GM18505 (cell line): ENCODE results near the gene PSMB11.

Experiments used
- ATAC-seq: cut with Tn5 transposase; IDR thresholded peaks from one replicate; pipeline ENCODE4 v1.9.1; 2021; ENCODE audit not compliant: unreplicated experiment
- POLR2A ChIP-seq: IDR thresholded peaks from 4 replicates; pipeline ENCODE4 v1.6.1; 2011; ENCODE audit warnings: borderline replicate concordance; ENCODE audit not compliant: insufficient read depth, insufficient read length; ENCODE audit errors: extremely low read depth

Gene PSMB11

GRCh38 chr14:23043145-23043544 lies 1.1 kb downstream of the PSMB11 start:
- TF ChIP-seq POLR2A, result no peak

GRCh38 chr14:23043754-23044153 lies 1.7 kb downstream of the PSMB11 start:
- no peak for ATAC-seq
- no peak for TF ChIP-seq POLR2A

More at GRCh38 chr14:23043145-23043544, 1.1 kb downstream of the PSMB11 start:
- no peak for ATAC-seq

GRCh38 chr14:23044840-23045239 lies 2.8 kb downstream of the PSMB11 start:
- ATAC-seq, result no peak
- TF ChIP-seq POLR2A, result no peak

GRCh38 chr14:23045419-23046357 lies 3.7 kb downstream of the PSMB11 start:
- ATAC-seq, result no peak
- no peak for TF ChIP-seq POLR2A

- TF ChIP-seq POLR2A, result no peak
- no peak for ATAC-seq
Observed at GRCh38 chr14:23047034-23047634, 5.1 kb downstream of the PSMB11 start.

- ATAC-seq, result no peak
- TF ChIP-seq POLR2A, result no peak
Observed at GRCh38 chr14:23047751-23048693, 6.0 kb downstream of the PSMB11 start.

- no peak for ATAC-seq
- TF ChIP-seq POLR2A, result no peak
Observed at GRCh38 chr14:23049011-23049410, 7.0 kb downstream of the PSMB11 start.

GRCh38 chr14:23051141-23052057 lies 9.4 kb downstream of the PSMB11 start:
- no peak for ATAC-seq
- TF ChIP-seq POLR2A, result no peak

- no peak for TF ChIP-seq POLR2A
- ATAC-seq, result no peak
Observed at GRCh38 chr14:23052182-23052623, 10.2 kb downstream of the PSMB11 start.

- TF ChIP-seq POLR2A, result no peak
- no peak for ATAC-seq
Observed at GRCh38 chr14:23052671-23053070, 10.7 kb downstream of the PSMB11 start.

- TF ChIP-seq POLR2A, result no peak
- ATAC-seq, result no peak
Observed at GRCh38 chr14:23053426-23053825, 11.4 kb downstream of the PSMB11 start.

- no peak for ATAC-seq
Observed at GRCh38 chr14:23054000-23054811, 12.2 kb downstream of the PSMB11 start.

GRCh38 chr14:23055147-23055550 lies 13.1 kb downstream of the PSMB11 start:
- TF ChIP-seq POLR2A, result no peak

More at GRCh38 chr14:23054000-23054811, 12.2 kb downstream of the PSMB11 start:
- TF ChIP-seq POLR2A, result no peak

More at GRCh38 chr14:23055147-23055550, 13.1 kb downstream of the PSMB11 start:
- no peak for ATAC-seq
